HG03139 (cell line): ENCODE measurements around the gene KANSL1.

ENCODE experiments used
- ATAC-seq: cut with Tn5 transposase; IDR thresholded peaks from one replicate; pipeline ENCODE4 v1.9.1; 2021; ENCODE audit not compliant: unreplicated experiment

The KANSL1 gene

DNA sequence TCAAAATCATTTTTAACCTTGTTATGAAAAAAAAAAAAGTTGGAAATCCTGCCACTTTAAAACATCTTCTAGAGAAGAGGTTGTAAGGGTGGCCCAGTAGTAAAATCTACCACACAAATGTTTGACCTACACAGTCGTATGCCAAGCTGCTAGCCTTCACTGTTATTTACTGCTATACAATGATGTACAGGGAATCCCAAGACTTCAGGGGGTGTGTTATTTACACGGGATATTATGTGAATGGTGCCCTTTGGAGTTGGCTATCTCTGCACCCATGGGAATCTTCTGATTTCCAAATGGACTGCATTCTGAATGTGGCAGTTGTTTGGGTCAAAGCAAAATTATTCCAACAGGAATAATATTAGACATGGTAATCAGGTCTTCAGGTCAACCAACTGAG, 148.2 kb downstream of the KANSL1 start:
- ATAC-seq, result no peak

DNA sequence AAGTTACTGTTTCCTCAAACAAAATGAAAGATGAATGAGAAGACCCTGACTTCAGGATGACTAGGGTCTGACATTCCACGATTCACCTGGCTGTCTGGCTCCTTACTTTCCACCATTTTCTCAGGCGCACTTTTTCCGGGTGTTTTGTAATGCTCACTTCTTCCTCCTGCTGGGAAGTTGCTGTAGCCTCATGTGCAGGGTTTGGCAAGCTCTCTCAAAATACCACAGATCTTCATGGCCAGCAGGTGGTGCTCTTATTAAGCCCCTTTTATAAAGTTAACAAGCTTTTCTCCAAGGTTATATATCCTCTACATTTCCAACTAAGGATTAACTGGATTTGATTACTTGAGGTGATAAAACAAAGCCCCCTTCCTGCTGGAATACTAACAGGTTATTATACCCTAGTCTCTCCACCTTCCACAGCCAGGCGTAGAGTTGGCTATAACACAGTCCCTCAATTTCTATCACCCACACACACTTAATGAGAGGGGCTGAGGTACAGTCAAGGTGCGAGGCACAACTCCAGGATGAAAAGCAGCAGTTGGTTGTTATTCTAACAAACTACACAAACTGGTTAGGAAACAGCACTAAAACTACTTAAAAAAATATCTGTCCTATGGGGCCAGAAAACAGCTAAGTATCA, 148.8 kb downstream of the KANSL1 start:
- ATAC-seq, result no peak

DNA sequence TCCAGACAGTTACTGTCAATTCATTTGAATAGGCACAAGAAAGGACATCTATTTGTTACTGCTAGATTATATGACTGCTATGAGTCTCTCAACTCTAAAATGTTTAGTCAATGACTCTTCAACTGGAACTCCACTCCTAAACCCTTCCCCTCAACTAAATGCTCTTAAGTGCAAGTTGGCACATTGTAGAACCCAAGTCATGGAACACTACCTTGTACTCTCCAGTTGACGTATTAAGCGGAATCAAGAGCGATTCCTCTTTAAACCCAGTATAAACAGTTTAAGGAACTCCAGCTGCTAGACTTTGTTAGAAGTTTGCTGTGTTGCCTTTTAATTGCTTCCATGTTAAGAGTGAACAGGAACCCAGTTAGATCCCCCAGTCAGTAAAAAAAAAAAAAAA, 149.6 kb downstream of the KANSL1 start:
- no peak for ATAC-seq

DNA sequence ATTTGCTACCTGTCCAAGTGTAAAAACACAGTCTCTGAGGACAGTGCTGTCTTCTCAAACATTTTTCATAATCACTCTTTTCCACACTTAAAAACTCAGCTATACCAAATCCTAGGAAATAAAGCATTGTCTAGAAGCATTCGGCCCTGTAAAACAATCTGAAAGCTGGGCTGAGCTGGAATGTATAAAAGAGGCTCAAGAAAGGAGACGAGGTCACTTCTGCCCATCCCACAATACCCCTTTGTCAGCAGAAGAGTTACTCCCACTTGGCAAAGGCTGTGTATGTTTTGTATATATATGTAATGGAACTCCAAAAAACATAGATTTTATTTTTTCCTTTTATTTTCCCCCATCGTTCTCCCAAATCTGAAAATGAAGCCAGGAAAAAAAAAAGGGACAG, 150.3 kb downstream of the KANSL1 start:
- no peak for ATAC-seq

DNA sequence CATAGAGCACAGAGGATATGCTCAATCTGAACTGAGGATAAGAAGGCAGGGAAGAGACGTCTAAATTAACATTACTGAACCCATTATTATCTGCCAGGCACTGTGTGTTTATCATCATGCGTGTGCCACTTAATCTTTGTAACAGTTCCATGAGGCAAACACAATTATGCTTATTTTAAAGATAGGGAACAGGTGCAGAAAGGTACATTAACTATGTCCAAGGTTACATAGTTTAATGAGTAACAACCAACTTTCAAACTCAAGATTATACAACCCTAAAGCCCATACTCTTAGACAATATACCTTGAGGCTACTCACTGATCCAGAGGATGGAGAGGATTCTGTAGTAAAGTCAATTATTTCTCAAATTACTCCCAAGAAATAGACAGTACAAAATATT, 151.0 kb downstream of the KANSL1 start:
- ATAC-seq, result no peak

DNA sequence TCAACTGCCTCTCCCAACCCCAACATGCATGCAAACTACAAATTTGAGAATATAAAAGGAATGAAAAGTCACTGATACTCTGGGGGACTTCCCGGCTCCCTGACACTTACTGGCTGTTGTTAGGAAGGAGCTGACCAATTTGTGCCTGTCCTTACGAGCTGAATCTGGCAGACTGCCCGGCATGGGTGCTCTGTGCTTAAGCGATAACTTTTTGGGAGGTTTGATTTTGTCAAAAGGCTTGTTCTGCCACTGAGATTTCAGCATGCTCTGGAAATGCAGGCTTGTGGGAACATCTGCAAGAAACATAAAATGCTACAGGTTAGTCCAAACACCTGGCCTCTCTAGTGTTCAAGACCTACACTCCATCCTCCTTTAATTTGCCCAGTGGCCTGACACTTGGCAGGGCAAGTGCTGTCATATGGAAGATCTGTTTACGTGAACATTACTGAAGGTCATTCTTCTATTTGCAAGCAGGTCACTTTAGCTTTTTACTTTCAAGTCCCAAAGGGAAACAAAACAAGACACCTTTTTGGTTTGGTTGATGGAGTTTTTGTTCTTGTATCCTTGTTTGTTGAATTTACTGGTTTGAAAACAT, 153.5 kb downstream of the KANSL1 start:
- no peak for ATAC-seq

DNA sequence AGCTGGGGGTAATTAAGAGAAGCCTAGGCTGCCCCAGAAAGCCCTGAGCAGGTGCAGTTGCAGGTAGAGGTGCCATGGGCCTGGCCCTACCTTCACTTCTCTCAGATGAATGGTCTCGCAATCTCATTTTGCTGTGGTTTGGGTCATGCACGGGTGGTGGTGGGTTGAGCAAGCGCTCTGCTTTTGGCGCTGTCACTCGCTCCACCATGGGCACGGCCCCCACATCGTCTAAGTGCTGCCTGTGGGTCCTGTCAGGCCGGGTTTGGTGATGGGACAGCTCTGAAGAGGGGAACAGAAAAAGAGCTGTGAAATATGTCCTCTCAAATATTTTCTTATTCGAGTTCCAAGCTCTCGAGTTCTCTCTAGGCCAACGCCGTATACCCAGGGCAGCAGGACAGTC, 154.3 kb downstream of the KANSL1 start:
- no peak for ATAC-seq

DNA sequence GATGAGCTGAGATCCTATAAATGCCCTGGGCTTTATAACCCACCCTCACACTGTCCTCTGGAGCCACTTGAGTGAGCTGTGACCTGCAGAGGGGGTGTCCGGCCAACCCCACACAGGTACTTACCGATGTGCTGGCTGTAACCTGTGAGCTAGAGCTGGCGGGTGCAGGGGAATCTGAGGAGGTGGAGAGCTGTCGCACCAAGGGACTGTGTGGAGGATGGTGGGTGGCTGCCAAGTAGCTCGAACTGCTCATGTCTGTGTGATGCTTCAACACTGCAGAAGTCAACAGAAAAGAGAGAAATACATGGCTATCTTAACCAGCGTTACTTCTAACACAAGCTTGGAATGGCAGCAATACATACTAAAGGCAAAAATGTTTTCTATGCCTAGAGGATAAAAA, 154.8 kb downstream of the KANSL1 start:
- ATAC-seq, result no peak

DNA sequence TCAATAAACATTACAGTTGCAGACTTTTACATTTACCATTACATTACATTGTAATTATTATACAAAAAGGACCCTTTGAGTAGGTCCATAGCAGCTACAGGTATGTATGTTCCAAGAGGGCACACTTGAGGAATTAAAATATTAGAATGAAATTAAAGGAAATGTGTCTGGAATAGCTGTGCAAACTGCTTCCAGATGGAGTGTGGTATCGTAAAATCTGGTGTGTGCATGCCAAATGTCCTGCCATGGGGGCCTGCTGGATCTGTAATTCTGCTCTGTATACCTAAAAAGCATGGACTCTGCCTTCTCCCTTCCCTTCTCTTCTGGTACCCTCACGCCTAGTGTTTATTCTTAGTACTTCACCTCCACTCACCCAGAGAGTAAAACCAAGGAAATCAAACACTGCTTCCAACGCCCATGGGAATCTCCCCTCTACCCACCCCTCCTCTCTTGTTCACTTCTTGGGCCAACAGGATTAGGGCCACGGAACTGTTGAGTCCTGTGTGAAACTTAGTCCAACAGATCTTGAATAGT, 155.4 kb downstream of the KANSL1 start:
- ATAC-seq, result no peak

DNA sequence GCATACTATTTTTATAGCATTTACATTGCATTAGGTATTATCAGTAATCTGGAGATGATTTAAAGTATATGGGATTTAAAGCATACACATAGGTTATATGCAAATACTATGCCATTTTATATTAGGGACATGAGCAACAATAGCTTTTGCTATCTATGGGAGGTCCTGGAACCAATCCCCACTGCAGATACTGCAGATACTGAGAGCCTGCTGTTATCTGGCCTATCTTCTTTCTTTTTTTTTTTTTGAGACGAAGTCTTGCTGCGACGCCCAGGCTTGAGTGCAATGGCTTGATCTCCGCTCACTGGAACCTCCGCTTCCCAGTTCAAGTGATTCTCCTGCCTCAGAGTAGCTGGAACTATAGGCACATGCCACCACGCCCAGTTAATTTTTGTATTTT, 156.7 kb downstream of the KANSL1 start:
- ATAC-seq, result no peak

DNA sequence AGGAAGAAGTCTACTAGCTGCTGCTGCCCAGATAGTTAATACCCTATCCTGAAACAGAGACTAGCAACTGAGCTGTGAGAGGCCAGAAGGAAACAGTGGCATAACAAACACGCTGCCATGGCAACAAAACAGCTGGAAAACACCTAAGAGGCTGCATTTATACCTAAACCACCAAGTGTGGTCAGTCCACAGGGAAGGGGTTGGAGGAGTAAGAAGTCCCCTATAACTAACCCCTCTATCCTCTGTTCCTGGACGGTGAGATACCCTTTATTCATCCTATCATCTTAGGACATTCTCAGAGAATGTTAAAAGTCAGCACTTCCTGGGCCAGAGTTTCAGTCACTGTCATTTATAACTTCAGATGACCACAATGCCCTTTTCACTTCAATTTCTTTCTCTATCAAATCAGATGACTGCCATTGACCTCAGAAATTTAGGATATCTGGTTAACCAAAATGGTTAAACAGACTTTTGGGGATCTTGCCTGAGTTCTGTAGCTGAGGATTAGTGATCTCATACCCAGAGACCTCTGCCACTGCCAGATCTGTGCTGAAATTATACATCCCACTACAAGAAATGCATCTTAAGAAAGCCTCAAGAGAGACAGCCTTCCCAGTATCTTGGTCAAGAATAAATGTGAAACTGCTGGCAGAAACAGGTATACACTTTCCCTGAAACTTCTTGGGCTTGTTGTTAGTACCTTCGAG, 158.0 kb downstream of the KANSL1 start:
- no peak for ATAC-seq

DNA sequence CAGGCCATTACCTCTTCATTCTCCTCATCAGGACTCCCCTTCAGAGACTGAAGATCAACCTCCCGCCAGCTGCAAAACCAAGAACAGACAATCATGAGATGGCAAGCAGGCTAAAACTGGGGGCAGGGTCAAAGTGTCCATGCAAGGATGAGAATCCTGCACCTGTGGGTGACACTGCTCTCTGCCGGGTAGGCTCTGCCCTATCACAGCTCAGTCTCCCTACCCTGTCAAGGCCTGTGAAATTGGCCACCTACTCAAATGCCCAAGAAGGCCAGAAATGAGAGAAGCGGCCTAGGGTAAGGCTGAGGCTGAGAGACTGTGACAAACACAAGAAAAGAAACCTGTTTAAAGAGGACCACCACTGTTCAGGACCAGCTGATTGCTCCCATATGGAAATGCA, 159.8 kb downstream of the KANSL1 start:
- ATAC-seq, result no peak

DNA sequence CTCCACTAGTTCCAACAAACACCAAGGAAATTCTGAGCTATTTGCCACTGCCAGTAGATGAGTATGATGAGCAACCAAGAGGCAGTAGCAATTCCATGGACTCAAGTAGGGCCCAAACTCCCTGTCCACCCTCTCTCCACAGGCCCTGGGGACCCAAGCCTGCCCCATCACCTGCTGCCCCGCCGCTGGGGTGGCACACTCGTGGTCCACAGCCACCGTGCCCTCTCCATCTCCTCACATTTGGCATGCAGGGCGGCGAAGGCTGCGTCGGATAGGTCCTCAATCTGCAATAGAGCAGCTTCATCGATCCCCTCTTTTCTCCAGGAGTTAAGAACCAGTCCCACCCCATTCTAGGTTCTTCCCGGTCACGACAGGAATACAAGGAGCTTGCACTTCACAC, 160.3 kb downstream of the KANSL1 start:
- no peak for ATAC-seq

DNA sequence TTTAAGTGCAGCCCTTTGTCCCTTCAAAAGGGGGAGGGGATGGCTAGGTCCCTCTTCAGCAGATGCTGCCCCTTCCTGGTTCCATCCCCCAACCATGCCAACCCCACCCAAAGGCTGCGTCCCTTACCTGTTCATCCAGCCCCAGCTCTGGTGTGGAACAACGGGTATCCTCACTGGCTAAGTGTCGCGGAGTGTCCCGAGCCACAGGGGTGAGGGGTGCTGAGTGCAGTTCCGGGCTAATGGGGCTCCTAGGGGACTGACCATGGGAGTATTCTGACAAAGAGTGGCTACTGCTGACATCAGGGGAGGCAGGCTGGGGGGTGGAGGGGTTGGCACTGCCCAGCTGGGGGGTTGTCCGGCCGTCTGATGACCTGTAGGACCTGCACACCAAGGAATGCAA, 161.3 kb downstream of the KANSL1 start:
- ATAC-seq, result no peak

DNA sequence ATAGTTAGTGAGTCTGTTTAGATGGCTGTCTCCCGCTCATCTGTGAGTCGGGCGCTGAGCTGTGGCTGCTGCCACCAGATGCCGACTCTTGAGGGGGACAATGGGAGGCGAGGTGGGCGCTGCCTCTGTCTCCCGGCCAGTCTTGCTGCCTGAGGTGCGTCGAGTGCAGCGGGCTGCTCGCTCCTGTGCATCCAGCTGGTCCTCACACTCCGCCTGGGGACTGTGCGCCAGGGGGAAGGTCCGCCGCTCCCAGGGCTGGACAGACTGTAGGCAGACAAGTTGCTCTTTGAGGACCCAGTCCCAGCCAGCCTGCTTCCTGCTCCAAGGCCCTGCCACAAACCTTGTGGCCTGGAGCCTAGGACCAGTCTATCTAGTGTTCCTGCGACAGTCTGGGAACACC, 161.8 kb downstream of the KANSL1 start:
- ATAC-seq, result no peak

DNA sequence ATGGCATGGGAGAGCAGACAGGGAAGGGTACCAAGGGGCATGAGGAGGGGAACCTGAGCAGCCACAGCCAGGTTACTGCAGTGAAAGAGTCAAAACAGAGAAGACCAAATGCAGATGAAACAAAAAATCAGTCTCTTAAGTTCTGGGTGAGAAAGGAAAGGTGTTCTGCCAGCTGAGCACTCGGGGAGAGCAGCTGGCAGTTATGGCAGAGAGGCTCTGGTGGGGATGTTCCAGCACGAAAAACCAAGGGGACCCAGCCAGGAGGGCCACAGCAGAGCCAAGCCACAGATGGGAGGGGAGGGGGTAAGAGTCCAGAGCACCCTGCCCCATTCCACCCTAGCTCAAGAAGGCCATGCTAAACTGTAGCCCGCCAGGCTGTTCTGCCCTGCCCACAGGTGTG, 162.5 kb downstream of the KANSL1 start:
- ATAC-seq, result no peak

DNA sequence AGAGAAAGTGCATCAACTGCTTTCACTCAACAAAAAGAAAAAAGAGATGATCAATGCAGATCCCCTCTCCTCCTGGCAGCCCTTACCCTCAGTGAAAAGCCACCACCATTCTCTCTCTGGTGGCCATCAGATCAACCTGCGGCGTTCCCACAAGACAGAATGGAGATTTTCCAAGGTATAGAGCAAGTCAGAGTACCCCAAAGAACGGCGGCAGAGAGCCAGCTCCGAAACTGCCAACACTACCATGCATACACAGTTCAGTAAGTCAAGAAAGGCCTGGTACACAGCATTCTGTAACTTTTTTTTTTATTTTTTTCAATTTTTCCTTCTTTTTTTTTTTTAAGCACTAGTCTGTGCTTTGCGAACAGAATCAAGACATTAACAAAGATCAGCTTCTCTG, 163.6 kb downstream of the KANSL1 start:
- no peak for ATAC-seq

DNA sequence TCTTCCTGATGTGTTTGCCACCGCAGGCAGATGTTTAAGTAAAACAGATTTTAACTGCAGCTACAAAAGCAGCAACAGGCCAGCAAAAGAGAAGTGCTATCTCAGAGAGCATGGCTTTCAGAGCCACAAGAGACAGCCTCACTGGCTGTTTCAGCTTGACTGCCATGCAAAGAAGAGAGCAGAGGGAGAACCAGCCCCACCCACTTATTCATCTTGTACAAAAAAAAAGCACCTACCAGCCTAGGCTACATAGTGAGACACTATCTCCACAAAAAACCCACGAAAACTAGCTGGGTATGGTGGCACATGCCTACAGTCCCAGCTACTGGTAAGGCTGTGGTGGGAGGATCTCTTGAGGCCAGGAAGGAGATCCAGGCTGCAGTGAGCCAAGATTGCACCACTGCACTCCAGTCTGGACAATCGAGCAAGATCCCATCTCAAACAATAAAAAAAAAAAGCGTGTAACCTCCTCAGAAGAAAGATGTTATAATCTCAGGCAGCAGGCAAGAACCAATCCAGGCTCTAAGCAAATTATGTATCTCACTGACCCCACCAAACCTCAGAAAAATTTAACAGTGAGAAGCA, 164.2 kb downstream of the KANSL1 start:
- no peak for ATAC-seq

DNA sequence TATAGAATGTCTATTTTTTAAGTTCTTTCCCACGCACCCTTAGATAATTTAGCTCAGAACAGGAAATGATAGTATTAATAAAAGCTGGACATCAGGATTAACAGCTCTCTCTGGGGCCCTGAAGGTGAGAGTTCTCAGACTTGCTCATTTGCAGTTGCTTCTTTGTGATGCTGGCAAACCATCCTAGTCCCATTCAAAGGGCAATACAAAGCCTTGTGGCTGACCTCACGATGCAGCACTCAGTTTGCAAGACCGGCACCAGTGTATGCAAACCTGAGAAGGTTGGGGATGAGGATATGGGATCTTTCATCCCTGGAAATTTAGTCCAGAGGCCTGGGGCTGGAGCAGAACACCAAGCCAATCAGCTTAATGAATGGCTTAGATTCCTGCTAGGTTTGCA, 164.9 kb downstream of the KANSL1 start:
- ATAC-seq, result no peak

DNA sequence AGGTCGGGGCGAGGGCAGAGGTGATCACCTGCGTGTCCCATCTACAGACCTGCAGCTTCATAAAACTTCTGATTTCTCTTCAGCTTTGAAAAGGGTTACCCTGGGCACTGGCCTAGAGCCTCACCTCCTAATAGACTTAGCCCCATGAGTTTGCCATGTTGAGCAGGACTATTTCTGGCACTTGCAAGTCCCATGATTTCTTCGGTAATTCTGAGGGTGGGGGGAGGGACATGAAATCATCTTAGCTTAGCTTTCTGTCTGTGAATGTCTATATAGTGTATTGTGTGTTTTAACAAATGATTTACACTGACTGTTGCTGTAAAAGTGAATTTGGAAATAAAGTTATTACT, 165.3 kb downstream of the KANSL1 start:
- ATAC-seq, result no peak

DNA sequence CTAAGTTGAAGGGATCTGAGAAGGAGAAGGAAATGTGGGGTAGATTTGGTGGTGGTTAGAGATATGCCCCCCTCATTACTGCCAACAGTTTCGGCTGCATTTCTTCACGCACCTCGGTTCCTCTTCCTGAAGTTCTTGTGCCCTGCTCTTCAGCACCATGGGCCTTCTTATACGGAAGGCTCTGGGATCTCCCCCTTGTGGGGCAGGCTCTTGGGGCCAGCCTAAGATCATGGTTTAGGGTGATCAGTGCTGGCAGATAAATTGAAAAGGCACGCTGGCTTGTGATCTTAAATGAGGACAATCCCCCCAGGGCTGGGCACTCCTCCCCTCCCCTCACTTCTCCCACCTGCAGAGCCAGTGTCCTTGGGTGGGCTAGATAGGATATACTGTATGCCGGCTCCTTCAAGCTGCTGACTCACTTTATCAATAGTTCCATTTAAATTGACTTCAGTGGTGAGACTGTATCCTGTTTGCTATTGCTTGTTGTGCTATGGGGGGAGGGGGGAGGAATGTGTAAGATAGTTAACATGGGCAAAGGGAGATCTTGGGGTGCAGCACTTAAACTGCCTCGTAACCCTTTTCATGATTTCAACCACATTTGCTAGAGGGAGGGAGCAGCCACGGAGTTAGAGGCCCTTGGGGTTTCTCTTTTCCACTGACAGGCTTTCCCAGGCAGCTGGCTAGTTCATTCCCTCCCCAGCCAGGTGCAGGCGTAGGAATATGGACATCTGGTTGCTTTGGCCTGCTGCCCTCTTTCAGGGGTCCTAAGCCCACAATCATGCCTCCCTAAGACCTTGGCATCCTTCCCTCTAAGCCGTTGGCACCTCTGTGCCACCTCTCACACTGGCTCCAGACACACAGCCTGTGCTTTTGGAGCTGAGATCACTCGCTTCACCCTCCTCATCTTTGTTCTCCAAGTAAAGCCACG, 165.9 kb downstream of the KANSL1 start:
- no peak for ATAC-seq
